COLO668 (cell line): Measurements from ENCODE around the gene VPS13A.

Experiments
- DNase-seq: peaks from one replicate; lab custom pipeline; 2025; ENCODE audit not compliant: unreplicated experiment; lab: John Stamatoyannopoulos, UW

The VPS13A gene

GRCh38 chr9:77177143-77177893, at the start of gene VPS13A:
Gene VPS13A (plus strand): TSS chr9:77177534. CDS start chr9:77177705, 171 bp downstream.
- DNase-seq, result peak; percentile 99

GRCh38 chr9:77128125-77128789, 49.1 kb upstream of the VPS13A start:
- no peak for DNase-seq

GRCh38 chr9:77131399-77131798, 45.9 kb upstream of the VPS13A start:
- DNase-seq, result no peak

GRCh38 chr9:77133011-77133410, 44.3 kb upstream of the VPS13A start:
- no peak for DNase-seq

GRCh38 chr9:77142366-77142765, 35.0 kb upstream of the VPS13A start:
- DNase-seq, result no peak

- no peak for DNase-seq
These were observed 27.5 kb upstream of the VPS13A start for GRCh38 chr9:77149879-77150278.

- DNase-seq, result no peak
These were observed 25.0 kb upstream of the VPS13A start for GRCh38 chr9:77152289-77152688.

- no peak for DNase-seq
These were observed 20.5 kb upstream of the VPS13A start for GRCh38 chr9:77156646-77157371.

GRCh38 chr9:77158772-77159513, 18.4 kb upstream of the VPS13A start:
- DNase-seq, result no peak

- DNase-seq, result no peak
These were observed 16.1 kb upstream of the VPS13A start for GRCh38 chr9:77161191-77161590.

GRCh38 chr9:77161966-77162365, 15.4 kb upstream of the VPS13A start:
- no peak for DNase-seq

GRCh38 chr9:77162366-77162765, 15.0 kb upstream of the VPS13A start:
- DNase-seq, result no peak

- no peak for DNase-seq
These were observed 13.4 kb upstream of the VPS13A start for GRCh38 chr9:77163884-77164283.

- DNase-seq, result no peak
These were observed 11.1 kb upstream of the VPS13A start for GRCh38 chr9:77166193-77166592.

GRCh38 chr9:77170991-77171699, 6.2 kb upstream of the VPS13A start:
- DNase-seq, result peak; percentile 25

- no peak for DNase-seq
These were observed 2.2 kb upstream of the VPS13A start for GRCh38 chr9:77175151-77175550.

GRCh38 chr9:77176106-77176505, 1.2 kb upstream of the VPS13A start:
- no peak for DNase-seq

GRCh38 chr9:77176686-77177142, 620 bp upstream of the VPS13A start:
- no peak for DNase-seq

- peak; percentile 68 for DNase-seq
These were observed 810 bp downstream of the VPS13A start for GRCh38 chr9:77177894-77178794.
